Lower lobe of right lung (tissue), 2 donors: ENCODE measurements around the gene MTX1. TPM values are rescaled to one million over a fixed set of nuclear protein-coding genes. Genes with fewer than 3 reads are reported as not detected.

Experiments
- ATAC-seq, 2 donors: fragments of 200-7000 bp; cut with Tn5 transposase; one replicate each; pipeline ENCODE4 v1.9.1; 2020 to 2022; ENCODE audit warnings: mild to moderate bottlenecking in 2 of 2, moderate library complexity in 2 of 2
- DNase-seq: peaks from one replicate; pipeline ENCODE4 v3.0.0-alpha.2; 2020
- H3K27ac ChIP-seq: fragments of 200-600 bp; one replicate; pipeline ENCODE4 v1.8.0; 2022
- H3K27me3 ChIP-seq: fragments of 200-600 bp; one replicate; pipeline ENCODE4 v1.8.0; 2022; ENCODE audit warnings: low read depth
- H3K36me3 ChIP-seq: fragments of 200-600 bp; one replicate; pipeline ENCODE4 v1.8.0; 2022; ENCODE audit warnings: mild to moderate bottlenecking
- H3K4me1 ChIP-seq: fragments of 200-600 bp; one replicate; pipeline ENCODE4 v1.8.0; 2022
- H3K4me3 ChIP-seq: fragments of 200-600 bp; one replicate; pipeline ENCODE4 v1.8.0; 2022; ENCODE audit warnings: mild to moderate bottlenecking
- H3K9me3 ChIP-seq: fragments of 200-600 bp; one replicate; pipeline ENCODE4 v1.8.0; 2022
- CTCF ChIP-seq: fragments of 200-600 bp; IDR thresholded peaks from one replicate; pipeline ENCODE4 v1.8.0; 2022; ENCODE audit warnings: antibody characterized with exemption, mild to moderate bottlenecking
- intact Hi-C: fragments of 100-400 bp; cut with DNase I; formaldehyde crosslinking; loops from one replicate; pipeline ENCODE4 v1.11.0; 2022
- total RNA-seq: library from RNA; stranded (reverse); fragmentation: NEBNext Ultra II Directional; extraction: Animal tissue kit (Norgen Biotek cat#: 25700); gene quantifications from one replicate; pipeline ENCODE4 v1.2.1, GENCODE V29; 2021
- donor health status: DM: no; HTN: yes; CAD: no; lungs with severe emphysema.

MTX1 gene
- total RNA-seq, 1 donor from 2014 or later: 27.9 TPM

DNA sequence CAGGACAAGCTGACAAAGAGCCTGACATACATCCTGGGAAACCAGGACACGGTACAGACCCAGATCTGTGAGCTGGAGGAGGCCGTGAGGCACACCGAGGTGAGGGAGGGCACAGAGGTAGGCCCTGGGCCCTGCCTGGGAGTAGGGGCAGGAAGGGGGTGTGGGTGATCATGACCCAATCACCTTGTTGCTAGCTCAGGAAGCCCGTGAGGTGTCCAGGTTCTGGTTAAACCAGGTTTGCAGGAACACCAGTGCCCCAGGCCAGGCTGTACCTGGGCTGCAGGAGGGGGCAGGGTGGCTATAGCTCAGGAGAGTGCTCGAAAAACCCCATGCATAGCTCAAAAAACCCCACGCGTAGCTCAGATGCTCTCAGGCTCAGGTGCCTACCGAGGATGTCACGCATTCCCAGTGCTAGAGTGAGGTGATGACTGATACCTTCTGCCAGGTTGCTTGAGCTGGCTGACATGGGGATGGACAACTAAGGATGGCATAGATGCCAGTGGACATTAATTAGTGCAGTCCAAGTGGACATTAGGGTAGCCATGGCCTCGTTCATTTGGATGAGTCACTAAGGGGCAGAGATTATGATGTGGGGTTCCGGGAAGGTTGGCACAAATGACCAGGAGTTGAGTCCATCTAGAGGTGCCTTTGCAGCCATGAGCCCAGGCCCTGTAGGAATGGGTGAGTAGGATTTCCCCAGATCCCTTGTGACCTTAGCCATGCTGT is 31.1 kb upstream of the MTX1 start:
- DNase-seq: peak; percentile 70
- TF ChIP-seq CTCF: no peak
- H3K36me3 ChIP-seq: no peaks in the 10 kb centered on the region
- H3K9me3 ChIP-seq: no peaks in the 10 kb centered on the region
- peak overlapping the region; percentile 59 for H3K27ac ChIP-seq
- intact Hi-C loops: no loop called here
- peak; percentile 9 to 38 for ATAC-seq
- H3K27me3 ChIP-seq: peaks cover 6% of the 10 kb centered on the region
- H3K4me3 ChIP-seq: no peak overlapping the region
- H3K4me1 ChIP-seq: peaks cover 30% of the 10 kb centered on the region

DNA sequence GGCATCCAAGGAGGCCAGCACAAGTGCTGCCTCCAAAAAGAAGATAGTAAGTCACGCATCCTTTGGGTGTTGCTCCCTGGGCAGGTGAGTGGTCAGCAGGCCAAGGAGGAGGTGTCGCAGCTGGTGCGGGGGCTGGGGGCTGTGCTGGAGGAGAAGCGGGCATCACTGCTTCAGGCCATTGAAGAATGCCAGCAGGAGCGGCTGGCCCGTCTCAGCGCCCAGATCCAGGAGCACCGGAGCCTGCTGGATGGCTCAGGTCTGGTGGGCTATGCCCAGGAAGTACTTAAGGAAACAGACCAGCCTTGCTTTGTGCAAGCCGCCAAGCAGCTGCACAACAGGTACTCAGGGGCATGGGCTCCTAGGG is 30.6 kb upstream of the MTX1 start:
- Histone ChIP-seq H3K4me1 (peaks cover 28% of the 10 kb centered on the region), H3K27ac (no peak overlapping the region), H3K27me3 (peaks cover 6% of the 10 kb centered on the region), H3K9me3 (no peaks in the 10 kb centered on the region), H3K4me3 (peak overlapping the region; percentile 32), H3K36me3 (no peaks in the 10 kb centered on the region)
- DNase-seq (no peak), ATAC-seq (no peak)
- TF ChIP-seq CTCF: no peak
- intact Hi-C loops: no loop called here

- H3K4me3 ChIP-seq: peak overlapping the region; percentile 32
- no peak for TF ChIP-seq CTCF
- DNase-seq: peak; percentile 76
- H3K27ac ChIP-seq: peak overlapping the region; percentile 18
- no peaks in the 10 kb centered on the region for H3K36me3 ChIP-seq
- intact Hi-C loops: no loop called here
- H3K9me3 ChIP-seq: no peaks in the 10 kb centered on the region
- H3K27me3 ChIP-seq: peaks cover 6% of the 10 kb centered on the region
- H3K4me1 ChIP-seq: peaks cover 23% of the 10 kb centered on the region
- ATAC-seq: peak in 1 of 2 donors; percentile 2
Observed at GRCh38 chr1:155178441-155179111, 29.9 kb upstream of the MTX1 start.

GRCh38 chr1:155179112-155180031 is 29.1 kb upstream of the MTX1 start:
- Histone ChIP-seq H3K9me3 (no peaks in the 10 kb centered on the region), H3K4me3 (no peak overlapping the region), H3K27ac (no peak overlapping the region), H3K27me3 (no peaks in the 10 kb centered on the region), H3K36me3 (no peaks in the 10 kb centered on the region), H3K4me1 (peaks cover 15% of the 10 kb centered on the region)
- no peak for TF ChIP-seq CTCF
- DNase-seq (no peak), ATAC-seq (no peak)
- intact Hi-C loops: no loop called here

DNA sequence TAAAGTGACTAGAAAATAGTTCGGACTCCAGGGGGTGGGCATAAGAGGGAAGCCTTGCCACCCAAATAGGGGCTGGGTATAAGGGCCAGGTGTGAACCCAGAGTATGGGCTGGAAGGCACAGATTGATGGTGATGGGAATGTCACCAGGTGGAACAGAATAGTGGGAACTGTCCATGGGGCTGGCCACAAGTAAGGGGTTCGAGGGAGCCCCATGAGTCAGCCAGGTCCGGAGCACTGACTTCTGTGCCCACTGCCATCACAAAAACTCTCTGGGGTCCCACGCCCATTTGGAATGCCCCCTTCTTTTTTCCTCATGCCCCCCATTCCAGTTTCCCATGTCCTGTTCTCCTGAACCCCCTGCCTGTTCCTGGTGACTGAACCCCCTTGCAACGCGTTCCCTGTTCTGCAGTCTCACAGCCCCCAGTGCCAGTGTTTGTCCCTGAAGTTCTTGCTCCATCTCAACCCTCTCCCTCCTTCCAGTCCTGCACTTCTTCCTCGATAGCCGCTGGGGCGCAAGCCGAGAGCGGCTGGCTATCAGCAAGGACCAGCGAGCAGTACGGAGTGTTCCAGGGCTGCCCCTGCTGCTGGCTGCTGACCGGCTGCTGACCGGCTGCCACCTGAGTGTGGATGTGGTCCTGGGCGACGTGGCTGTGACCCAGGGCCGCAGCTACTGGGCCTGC is 27.0 kb upstream of the MTX1 start:
- Histone ChIP-seq H3K36me3 (no peaks in the 10 kb centered on the region), H3K27me3 (no peaks in the 10 kb centered on the region), H3K4me1 (peaks cover 31% of the 10 kb centered on the region), H3K27ac (no peak overlapping the region), H3K9me3 (no peaks in the 10 kb centered on the region), H3K4me3 (no peak overlapping the region)
- intact Hi-C loops: no loop called here
- DNase-seq (peak; percentile 54), ATAC-seq (no peak)
- TF ChIP-seq CTCF: no peak
